Measurements from ENCODE around the gene NFATC1.

NFATC1 gene

DNA sequence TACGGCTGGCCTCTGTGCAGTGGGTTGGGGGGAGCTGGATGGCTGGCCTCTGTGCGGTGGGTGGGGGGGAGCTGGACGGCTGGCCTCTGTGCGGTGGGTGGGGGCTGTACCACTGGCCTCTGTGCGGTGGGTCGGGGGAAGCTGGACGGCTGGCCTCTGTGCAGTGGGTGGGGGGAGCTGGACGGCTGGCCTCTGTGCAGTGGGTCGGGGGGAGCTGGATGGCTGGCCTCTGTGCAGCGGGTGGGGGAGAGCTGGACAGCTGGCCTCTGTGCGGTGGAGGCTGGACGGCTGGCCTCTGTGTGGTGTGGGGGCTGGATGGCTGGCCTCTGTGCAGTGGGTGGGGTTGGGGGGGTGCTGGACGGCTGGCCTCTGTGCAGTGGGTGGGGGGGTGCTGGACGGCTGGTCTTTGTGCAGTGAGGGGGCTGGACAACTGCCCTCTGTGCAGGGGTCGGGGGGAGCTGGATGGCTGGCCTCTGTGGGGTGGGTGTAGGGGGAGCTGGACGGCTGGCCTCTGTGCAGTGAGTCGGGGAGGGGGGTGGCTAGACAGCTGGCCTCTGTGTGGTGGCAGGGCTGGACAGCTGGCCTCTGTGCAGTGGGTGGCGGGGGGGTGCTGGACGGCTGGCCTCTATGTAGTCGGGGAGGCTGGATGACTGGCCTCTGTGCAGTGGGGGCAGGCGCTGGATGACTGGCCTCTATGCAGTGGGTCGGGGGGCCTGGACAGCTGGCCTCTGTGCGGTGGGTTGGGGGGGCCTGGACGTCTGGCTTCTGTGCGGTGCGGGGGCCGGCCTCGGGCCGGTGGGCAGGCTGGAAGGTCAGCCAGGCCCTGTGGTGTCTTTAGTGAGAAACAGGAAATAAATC, 31.9 kb downstream of the NFATC1 start:
- TF ChIP-seq, protein P1, sequence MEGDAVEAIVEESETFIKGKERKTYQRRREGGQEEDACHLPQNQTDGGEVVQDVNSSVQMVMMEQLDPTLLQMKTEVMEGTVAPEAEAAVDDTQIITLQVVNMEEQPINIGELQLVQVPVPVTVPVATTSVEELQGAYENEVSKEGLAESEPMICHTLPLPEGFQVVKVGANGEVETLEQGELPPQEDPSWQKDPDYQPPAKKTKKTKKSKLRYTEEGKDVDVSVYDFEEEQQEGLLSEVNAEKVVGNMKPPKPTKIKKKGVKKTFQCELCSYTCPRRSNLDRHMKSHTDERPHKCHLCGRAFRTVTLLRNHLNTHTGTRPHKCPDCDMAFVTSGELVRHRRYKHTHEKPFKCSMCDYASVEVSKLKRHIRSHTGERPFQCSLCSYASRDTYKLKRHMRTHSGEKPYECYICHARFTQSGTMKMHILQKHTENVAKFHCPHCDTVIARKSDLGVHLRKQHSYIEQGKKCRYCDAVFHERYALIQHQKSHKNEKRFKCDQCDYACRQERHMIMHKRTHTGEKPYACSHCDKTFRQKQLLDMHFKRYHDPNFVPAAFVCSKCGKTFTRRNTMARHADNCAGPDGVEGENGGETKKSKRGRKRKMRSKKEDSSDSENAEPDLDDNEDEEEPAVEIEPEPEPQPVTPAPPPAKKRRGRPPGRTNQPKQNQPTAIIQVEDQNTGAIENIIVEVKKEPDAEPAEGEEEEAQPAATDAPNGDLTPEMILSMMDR (IDR thresholded peaks at IDR 0.05; ENCODE audit: borderline replicate concordance, extremely low read depth, low read length, poor library complexity, severe bottlenecking), result no peak
- TF ChIP-seq EZH2 (IDR thresholded peaks at IDR 0.05; ENCODE audit: borderline replicate concordance, low read depth, low read length, severe bottlenecking), result no peak
- H3K4me3 ChIP-seq (ENCODE audit: low read depth in 1 of 2, low read length in 2 of 2), result no peak overlapping the region
- no peak overlapping the region for H3K27ac ChIP-seq (ENCODE audit: low read length)
- no peak overlapping the region for H2AFZ ChIP-seq (ENCODE audit: low read depth, low read length)
- H3K9me3 ChIP-seq (ENCODE audit: insufficient read depth, low read length, severe bottlenecking), result no peaks in the 10 kb centered on the region
- no peak overlapping the region for H3K4me2 ChIP-seq (ENCODE audit: insufficient read depth, low read length)
- DNase-seq, result no peak
- no peaks in the 10 kb centered on the region for H3K4me1 ChIP-seq (ENCODE audit: insufficient read depth, low read length)
- no peak overlapping the region for H3K9ac ChIP-seq (ENCODE audit: low read depth, low read length)
- H3K27me3 ChIP-seq (ENCODE audit: insufficient read depth, low read length, poor library complexity), result no peaks in the 10 kb centered on the region
- ATAC-seq (ENCODE audit: insufficient read depth, low read depth), result no peak
- H3K79me2 ChIP-seq (ENCODE audit: insufficient read depth, low read length), result peaks cover 3% of the 10 kb centered on the region; the same call in 1 of the 2 replicates
- peaks cover 29% of the 10 kb centered on the region for H4K20me1 ChIP-seq (ENCODE audit: insufficient read depth, low read length)
- H3K36me3 ChIP-seq (ENCODE audit: insufficient read depth, low read length), result no peaks in the 10 kb centered on the region

DNA sequence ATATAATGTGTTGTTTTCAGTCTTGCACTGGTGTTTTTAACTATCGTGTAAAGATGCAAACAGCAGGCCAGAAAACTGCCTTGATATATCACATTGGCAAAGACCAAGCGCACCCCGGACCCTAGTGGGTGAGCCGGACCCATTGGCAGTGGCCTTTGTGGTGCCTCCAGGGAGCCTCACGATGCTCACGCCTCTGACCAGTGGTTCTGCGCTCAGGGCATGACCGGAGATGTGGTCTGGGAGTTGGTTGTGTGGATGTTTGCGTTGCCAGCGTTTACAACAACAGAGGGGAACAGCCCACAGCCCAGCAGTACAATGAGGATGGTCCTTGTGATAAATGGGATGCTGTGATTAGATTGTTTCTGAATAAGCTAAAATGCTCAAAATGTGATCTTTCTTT, 32.6 kb downstream of the NFATC1 start:
- Histone ChIP-seq H3K27me3 (ENCODE audit: insufficient read depth, low read length, poor library complexity) (no peaks in the 10 kb centered on the region), H3K9me3 (ENCODE audit: insufficient read depth, low read length, severe bottlenecking) (no peaks in the 10 kb centered on the region), H4K20me1 (ENCODE audit: insufficient read depth, low read length) (peaks cover 28% of the 10 kb centered on the region), H3K27ac (ENCODE audit: low read length) (no peak overlapping the region), H3K36me3 (ENCODE audit: insufficient read depth, low read length) (no peaks in the 10 kb centered on the region; the same call in 1 of the 2 replicates), H3K4me3 (ENCODE audit: low read depth in 1 of 2, low read length in 2 of 2) (no peak overlapping the region), H3K4me1 (ENCODE audit: insufficient read depth, low read length) (no peaks in the 10 kb centered on the region), H2AFZ (ENCODE audit: low read depth, low read length) (no peak overlapping the region), H3K79me2 (ENCODE audit: insufficient read depth, low read length) (peaks cover 3% of the 10 kb centered on the region; the same call in 1 of the 2 replicates), H3K9ac (ENCODE audit: low read depth, low read length) (no peak overlapping the region), H3K4me2 (ENCODE audit: insufficient read depth, low read length) (no peak overlapping the region)
- TF ChIP-seq, protein P1 (IDR thresholded peaks at IDR 0.05; ENCODE audit: borderline replicate concordance, extremely low read depth, low read length, poor library complexity, severe bottlenecking), result no peak
- no peak for TF ChIP-seq EZH2 (IDR thresholded peaks at IDR 0.05; ENCODE audit: borderline replicate concordance, low read depth, low read length, severe bottlenecking)
- DNase-seq, result no peak
- ATAC-seq (ENCODE audit: insufficient read depth, low read depth), result no peak

DNA sequence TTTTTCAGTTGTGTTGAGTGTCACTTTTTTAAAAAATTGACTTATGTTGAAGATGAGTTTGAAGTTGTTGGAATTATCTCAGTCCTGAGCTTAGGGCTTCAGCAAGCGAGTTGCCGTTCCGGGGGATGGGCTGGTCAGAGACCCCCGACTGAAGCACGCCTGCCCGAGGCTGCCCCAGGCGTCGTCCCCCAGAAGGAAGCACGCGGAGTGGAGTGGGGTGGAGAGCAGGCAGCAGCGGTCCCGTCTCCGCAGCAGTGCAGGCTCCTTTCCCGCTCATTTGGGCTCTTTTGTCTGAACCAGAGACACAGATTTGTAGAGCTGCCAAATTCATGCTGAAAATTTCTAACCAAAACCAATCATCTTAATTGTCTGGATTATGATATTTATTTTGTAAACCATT, 33.7 kb downstream of the NFATC1 start:
- Histone ChIP-seq H3K9ac (ENCODE audit: low read depth, low read length) (no peak overlapping the region), H3K4me2 (ENCODE audit: insufficient read depth, low read length) (no peak overlapping the region), H2AFZ (ENCODE audit: low read depth, low read length) (no peak overlapping the region), H3K36me3 (ENCODE audit: insufficient read depth, low read length) (peaks cover 6% of the 10 kb centered on the region), H3K4me3 (ENCODE audit: low read depth in 1 of 2, low read length in 2 of 2) (no peak overlapping the region), H3K4me1 (ENCODE audit: insufficient read depth, low read length) (no peaks in the 10 kb centered on the region), H3K27me3 (ENCODE audit: insufficient read depth, low read length, poor library complexity) (no peaks in the 10 kb centered on the region), H4K20me1 (ENCODE audit: insufficient read depth, low read length) (peaks cover 23% of the 10 kb centered on the region), H3K79me2 (ENCODE audit: insufficient read depth, low read length) (peaks cover 3% of the 10 kb centered on the region; the same call in 1 of the 2 replicates), H3K9me3 (ENCODE audit: insufficient read depth, low read length, severe bottlenecking) (no peaks in the 10 kb centered on the region), H3K27ac (ENCODE audit: low read length) (no peak overlapping the region)
- DNase-seq (no peak), ATAC-seq (ENCODE audit: insufficient read depth, low read depth) (no peak)
- TF ChIP-seq, protein P1 (IDR thresholded peaks at IDR 0.05; ENCODE audit: borderline replicate concordance, extremely low read depth, low read length, poor library complexity, severe bottlenecking), result no peak
- TF ChIP-seq EZH2 (IDR thresholded peaks at IDR 0.05; ENCODE audit: borderline replicate concordance, low read depth, low read length, severe bottlenecking), result no peak

Data from DND-41 (cell line).